Esophagus squamous epithelium (tissue), 5 donors: Measurements from ENCODE around the gene DISP3. TPM values are rescaled to one million over a fixed set of nuclear protein-coding genes. Genes with fewer than 3 reads are reported as not detected.

ENCODE experiments used
- DNase-seq: peaks from one replicate; lab custom pipeline; 2025; lab: John Stamatoyannopoulos, UW
- H3K27ac ChIP-seq, 4 donors: fragments of 200-600 bp; sonication (generic); one replicate each; pipeline ENCODE4 v1.5.1; 2016 to 2019; ENCODE audit warnings: mild to moderate bottlenecking in 1 of 4
- H3K27me3 ChIP-seq, 4 donors: fragments of 200-600 bp; sonication (generic); 1 replicate in 3 of 4; 2 replicates in 1 of 4; pipeline versions ENCODE4 v1.5.1 to v1.6.0; 2017 to 2021; ENCODE audit warnings: antibody characterized with exemption in 1 of 4
- H3K36me3 ChIP-seq, 3 donors: fragments of 200-600 bp; sonication (generic); one replicate each; pipeline ENCODE4 v1.5.1; 2016 to 2019
- H3K4me1 ChIP-seq, 3 donors: fragments of 200-600 bp; sonication (generic); one replicate each; pipeline ENCODE4 v1.5.1; 2017 to 2019
- H3K4me3 ChIP-seq, 4 donors: fragments of 200-600 bp; sonication (generic); 1 replicate in 3 of 4; 2 replicates in 1 of 4; pipeline ENCODE4 v1.5.1; 2016 to 2019; ENCODE audit warnings: mild to moderate bottlenecking in 2 of 4, moderate library complexity in 1 of 4
- H3K9me3 ChIP-seq, 3 donors: fragments of 200-600 bp; sonication (generic); one replicate each; pipeline ENCODE4 v1.5.1; 2016 to 2019
- POLR2A ChIP-seq, 4 donors: fragments of 450-650 bp; IDR thresholded peaks; one replicate each; pipeline ENCODE4 v1.6.1; 2017; ENCODE audit warnings: antibody characterized with exemption in 4 of 4, mild to moderate bottlenecking in 4 of 4, moderate library complexity in 3 of 4
- WGBS, 2 donors: methylation state at CpG; one replicate each; pipeline ENCODE4 v1.1.5; 2018; 5-methylcytosine and 5-hydroxymethylcytosine counted together
- intact Hi-C: fragments of 100-400 bp; cut with DNase I; formaldehyde crosslinking; loops from one replicate; pipeline ENCODE4 v1.15.0; 2022
- total RNA-seq, 4 donors: library from RNA; depleted of rRNA; stranded (reverse); fragments of >200 nt; gene quantifications; one replicate each; pipeline ENCODE4 v1.1.0, GENCODE V29; 2016
- TF ChIP-seq, protein P1 (sequence below), 6 experiments: fragments of 450-650 bp in 4 of 6; fragments of 200-600 bp in 2 of 6; sonication (generic) in 2 of 6; IDR thresholded peaks; one replicate each; pipeline ENCODE4 v1.5.1; 2016 to 2019; ENCODE audit warnings: antibody characterized with exemption in 6 of 6, mild to moderate bottlenecking in 4 of 6, moderate library complexity in 4 of 6
- donor health status: DM: yes; HTN: yes; CAD: no.

Gene DISP3
- total RNA-seq, 4 donors from 2014 or later, result 0.67 TPM; not detected in 3

DNA sequence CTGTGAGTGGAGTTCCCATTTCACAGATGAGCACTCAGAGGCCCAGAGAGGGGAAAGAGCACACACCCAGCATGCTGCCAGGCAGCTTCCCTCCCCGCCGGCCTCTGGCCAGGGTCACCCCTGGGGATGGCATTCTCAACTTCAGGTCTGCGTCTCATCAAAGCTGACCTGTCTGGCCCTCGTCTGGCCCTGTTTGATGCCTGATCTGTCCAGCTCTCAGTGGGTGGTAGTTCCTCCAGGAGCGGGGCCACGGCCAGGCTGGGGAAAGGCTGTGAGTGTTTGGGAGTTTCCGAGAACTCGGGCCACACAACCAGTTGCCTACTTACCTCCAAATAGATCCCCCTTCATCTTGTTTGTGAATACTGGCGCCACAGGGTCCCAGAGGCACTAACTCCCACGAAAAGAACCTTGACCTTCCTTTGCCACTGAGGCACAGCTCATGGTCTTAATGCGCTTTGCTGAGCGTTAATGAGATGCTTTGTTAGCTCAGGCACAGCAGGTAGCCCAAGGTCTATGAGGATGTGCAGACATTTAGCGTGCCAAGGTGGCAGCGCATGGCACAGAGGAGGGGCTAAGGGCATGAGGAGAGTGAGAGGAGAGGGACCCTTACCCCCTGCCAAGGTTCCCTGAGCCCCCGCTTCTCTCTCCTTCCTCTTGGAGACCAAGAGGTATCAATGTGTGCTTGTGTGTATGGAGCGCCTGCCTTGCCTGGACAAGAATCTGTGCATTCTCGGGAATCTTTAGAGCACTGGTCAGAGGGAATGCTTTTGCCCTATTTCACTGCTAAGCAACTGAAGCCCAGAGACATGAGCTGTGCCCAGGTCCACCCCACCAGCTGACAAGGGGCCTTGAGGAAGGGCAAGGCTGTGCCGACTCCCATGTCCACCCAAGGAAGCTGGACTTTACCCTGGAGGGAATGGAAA lies 61.2 kb downstream of the DISP3 start:
- H3K27me3 ChIP-seq, result peaks cover 0 to 74% (median 0%) of the 10 kb centered on the region in 4 donors

GRCh38 chr1:11540773-11541160 lies 61.8 kb downstream of the DISP3 start:
- intact Hi-C loops, result no loop called here
- no peak for DNase-seq
- no peaks in the 10 kb centered on the region for H3K9me3 ChIP-seq
- peaks cover 0 to 78% (median 0%) of the 10 kb centered on the region in 4 donors for H3K27me3 ChIP-seq
- 71 to 72% methylated on average over 12 of the region's 12 CpGs for WGBS, 2 donors
- H3K4me3 ChIP-seq, result no peak overlapping the region
- no peaks in the 10 kb centered on the region for H3K4me1 ChIP-seq
- no peaks in the 10 kb centered on the region for H3K36me3 ChIP-seq
- no peak overlapping the region for H3K27ac ChIP-seq
- TF ChIP-seq, protein P1, sequence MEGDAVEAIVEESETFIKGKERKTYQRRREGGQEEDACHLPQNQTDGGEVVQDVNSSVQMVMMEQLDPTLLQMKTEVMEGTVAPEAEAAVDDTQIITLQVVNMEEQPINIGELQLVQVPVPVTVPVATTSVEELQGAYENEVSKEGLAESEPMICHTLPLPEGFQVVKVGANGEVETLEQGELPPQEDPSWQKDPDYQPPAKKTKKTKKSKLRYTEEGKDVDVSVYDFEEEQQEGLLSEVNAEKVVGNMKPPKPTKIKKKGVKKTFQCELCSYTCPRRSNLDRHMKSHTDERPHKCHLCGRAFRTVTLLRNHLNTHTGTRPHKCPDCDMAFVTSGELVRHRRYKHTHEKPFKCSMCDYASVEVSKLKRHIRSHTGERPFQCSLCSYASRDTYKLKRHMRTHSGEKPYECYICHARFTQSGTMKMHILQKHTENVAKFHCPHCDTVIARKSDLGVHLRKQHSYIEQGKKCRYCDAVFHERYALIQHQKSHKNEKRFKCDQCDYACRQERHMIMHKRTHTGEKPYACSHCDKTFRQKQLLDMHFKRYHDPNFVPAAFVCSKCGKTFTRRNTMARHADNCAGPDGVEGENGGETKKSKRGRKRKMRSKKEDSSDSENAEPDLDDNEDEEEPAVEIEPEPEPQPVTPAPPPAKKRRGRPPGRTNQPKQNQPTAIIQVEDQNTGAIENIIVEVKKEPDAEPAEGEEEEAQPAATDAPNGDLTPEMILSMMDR (IDR thresholded peaks at IDR 0.05), result no peak
- no peak for TF ChIP-seq POLR2A (IDR thresholded peaks at IDR 0.05)

More for the DNA sequence above, 61.2 kb downstream of the DISP3 start:
- DNase-seq, result no peak
- Histone ChIP-seq H3K4me1 (no peaks in the 10 kb centered on the region), H3K36me3 (no peaks in the 10 kb centered on the region), H3K4me3 (no peak overlapping the region), H3K27ac (no peak overlapping the region), H3K9me3 (no peaks in the 10 kb centered on the region)
- TF ChIP-seq, protein P1 (IDR thresholded peaks at IDR 0.05), result no peak
- no peak for TF ChIP-seq POLR2A (IDR thresholded peaks at IDR 0.05)
- WGBS, 2 donors, result 61 to 72% methylated on average over 12 to 13 of the region's 18 CpGs
- intact Hi-C loops, result no loop called here

DNA sequence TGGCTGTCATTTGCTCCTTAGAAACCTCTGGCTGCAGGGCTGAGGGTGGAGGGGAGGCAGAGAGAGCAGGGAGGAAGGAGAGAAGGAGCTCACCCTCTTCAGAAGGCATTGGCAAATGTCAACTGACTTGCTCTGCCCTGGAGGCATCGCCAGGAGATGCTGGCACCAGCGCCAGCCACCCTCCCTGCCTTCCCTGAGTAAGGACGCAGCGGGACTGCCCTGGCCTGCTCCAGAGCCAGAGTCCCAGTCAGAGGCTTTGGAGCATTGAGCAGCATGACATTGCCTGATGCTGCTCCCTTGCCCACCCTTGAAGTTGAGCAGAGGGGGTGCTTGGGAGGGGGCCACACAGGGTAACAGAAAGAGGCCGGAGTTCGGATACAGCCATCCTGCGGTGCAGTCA lies 62.3 kb downstream of the DISP3 start:
- Histone ChIP-seq H3K36me3 (no peaks in the 10 kb centered on the region), H3K9me3 (no peaks in the 10 kb centered on the region), H3K27ac (no peak overlapping the region), H3K27me3 (peaks cover 0 to 83% (median 0%) of the 10 kb centered on the region in 4 donors), H3K4me1 (no peaks in the 10 kb centered on the region), H3K4me3 (no peak overlapping the region)
- intact Hi-C loops, result no loop called here
- DNase-seq, result no peak
- 78 to 83% methylated on average over 3 to 5 of the region's 7 CpGs for WGBS, 2 donors
- no peak for TF ChIP-seq POLR2A (IDR thresholded peaks at IDR 0.05)
- TF ChIP-seq, protein P1 (IDR thresholded peaks at IDR 0.05), result no peak

DNA sequence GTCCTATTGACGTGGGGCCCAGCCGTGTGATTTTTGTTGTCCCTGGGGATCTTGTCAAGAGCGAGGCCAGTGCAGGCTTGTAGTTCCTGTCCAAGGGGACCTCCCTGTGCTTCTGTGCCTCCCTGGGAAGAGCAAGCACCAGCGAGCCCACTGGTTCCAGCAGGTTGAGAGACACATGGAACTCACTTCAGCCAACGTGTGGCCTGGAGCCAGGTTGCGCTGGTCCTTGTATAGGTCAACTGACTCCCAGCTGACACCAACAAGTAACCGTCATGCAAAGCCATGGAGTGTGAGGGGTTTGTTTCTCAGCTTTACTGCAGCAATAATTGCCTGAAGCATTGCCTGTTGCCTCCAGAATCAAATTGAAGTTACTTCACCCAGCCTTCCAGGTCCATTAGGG lies 63.0 kb downstream of the DISP3 start:
- TF ChIP-seq, protein P1 (IDR thresholded peaks at IDR 0.05), result no peak
- no peak for TF ChIP-seq POLR2A (IDR thresholded peaks at IDR 0.05)
- intact Hi-C loops, result no loop called here
- H3K4me1 ChIP-seq, result no peaks in the 10 kb centered on the region
- peaks cover 0 to 84% (median 0%) of the 10 kb centered on the region in 4 donors for H3K27me3 ChIP-seq
- H3K36me3 ChIP-seq, result no peaks in the 10 kb centered on the region
- WGBS, 2 donors, result 54 to 55% methylated on average over 3 to 6 of the region's 7 CpGs
- H3K4me3 ChIP-seq, result no peak overlapping the region
- DNase-seq, result no peak
- no peaks in the 10 kb centered on the region for H3K9me3 ChIP-seq
- H3K27ac ChIP-seq, result no peak overlapping the region

DNA sequence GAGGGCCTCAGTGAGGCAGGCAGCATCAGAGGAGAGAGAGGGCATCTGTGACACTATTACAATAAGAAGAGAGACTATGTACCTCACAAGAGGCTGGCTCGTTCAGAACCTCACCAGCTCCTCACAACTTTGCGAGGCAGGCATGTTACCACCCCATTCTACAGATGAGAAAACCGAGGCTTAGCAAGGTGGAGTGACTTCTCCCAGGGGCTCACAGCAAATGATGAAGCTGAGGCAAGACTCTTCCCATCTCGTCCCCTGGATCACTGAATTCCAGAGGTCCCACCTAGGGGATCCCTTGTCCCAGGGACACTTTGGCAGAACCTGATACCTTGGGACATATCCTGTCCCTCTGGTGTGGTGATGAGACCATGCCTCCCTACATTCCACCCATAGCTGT lies 64.4 kb downstream of the DISP3 start:
- TF ChIP-seq, protein P1 (IDR thresholded peaks at IDR 0.05), result no peak
- no peak for TF ChIP-seq POLR2A (IDR thresholded peaks at IDR 0.05)
- Histone ChIP-seq H3K4me1 (no peaks in the 10 kb centered on the region), H3K9me3 (no peaks in the 10 kb centered on the region), H3K27me3 (peaks cover 0 to 85% (median 0%) of the 10 kb centered on the region in 4 donors), H3K27ac (no peak overlapping the region), H3K4me3 (no peak overlapping the region), H3K36me3 (no peaks in the 10 kb centered on the region)
- 47 to 56% methylated on average over 1 to 4 of the region's 4 CpGs for WGBS, 2 donors
- no peak for DNase-seq
- intact Hi-C loops, result no loop called here
